ENCODE measurements around the gene MTSS2.

- TF ChIP-seq ELF4 (IDR thresholded peaks at IDR 0.05) (no peak), BHLHE40 (IDR thresholded peaks at IDR 0.05; ENCODE audit: borderline replicate concordance) (no peak), FOXM1 (IDR thresholded peaks at IDR 0.05; ENCODE audit: borderline replicate concordance) (no peak), SUZ12 (IDR thresholded peaks at IDR 0.05) (no peak), HDGF (IDR thresholded peaks at IDR 0.05; ENCODE audit: borderline replicate concordance) (no peak), FOXK2 (IDR thresholded peaks at IDR 0.05) (no peak), SP1 (IDR thresholded peaks at IDR 0.05) (no peak), FOXA1 (IDR thresholded peaks at IDR 0.05) (no peak)
Measured at GRCh38 chr16:70648606-70649005, 37.2 kb downstream of the MTSS2 start.

All from HEK293T (cell line).